Panc1 (cell line): ENCODE results near the gene GPR139.

ENCODE experiments used
- POLR2AphosphoS5 ChIP-seq: IDR thresholded peaks from 2 replicates; pipeline ENCODE4 v1.6.1; 2012; ENCODE audit warnings: mild to moderate bottlenecking, low read depth, low read length, moderate library complexity
- TF ChIP-seq, protein P1 (sequence below): fragments of 450-650 bp; IDR thresholded peaks from 2 replicates; pipeline ENCODE4 v1.5.1; 2017; ENCODE audit warnings: mild to moderate bottlenecking

DNA sequence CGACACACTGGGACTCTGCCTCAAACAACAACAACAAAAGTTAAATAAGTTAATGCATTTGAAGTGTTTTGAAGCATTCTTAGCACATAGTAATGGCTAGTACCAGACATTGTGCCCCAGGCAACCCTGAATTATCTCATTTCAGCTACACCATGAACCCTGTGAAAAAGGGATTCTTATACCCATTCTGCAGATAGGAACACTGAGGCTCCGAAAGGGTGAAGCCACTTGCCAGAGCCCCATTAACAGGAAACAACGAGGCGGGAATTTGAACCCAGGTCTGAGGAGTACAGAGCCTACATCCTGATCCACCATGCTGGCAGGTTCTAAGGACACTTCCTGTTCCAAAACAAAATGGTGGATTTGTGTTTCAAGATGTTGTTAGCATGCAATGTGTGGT lies 9.2 kb downstream of the GPR139 start:
- TF ChIP-seq, protein P1, sequence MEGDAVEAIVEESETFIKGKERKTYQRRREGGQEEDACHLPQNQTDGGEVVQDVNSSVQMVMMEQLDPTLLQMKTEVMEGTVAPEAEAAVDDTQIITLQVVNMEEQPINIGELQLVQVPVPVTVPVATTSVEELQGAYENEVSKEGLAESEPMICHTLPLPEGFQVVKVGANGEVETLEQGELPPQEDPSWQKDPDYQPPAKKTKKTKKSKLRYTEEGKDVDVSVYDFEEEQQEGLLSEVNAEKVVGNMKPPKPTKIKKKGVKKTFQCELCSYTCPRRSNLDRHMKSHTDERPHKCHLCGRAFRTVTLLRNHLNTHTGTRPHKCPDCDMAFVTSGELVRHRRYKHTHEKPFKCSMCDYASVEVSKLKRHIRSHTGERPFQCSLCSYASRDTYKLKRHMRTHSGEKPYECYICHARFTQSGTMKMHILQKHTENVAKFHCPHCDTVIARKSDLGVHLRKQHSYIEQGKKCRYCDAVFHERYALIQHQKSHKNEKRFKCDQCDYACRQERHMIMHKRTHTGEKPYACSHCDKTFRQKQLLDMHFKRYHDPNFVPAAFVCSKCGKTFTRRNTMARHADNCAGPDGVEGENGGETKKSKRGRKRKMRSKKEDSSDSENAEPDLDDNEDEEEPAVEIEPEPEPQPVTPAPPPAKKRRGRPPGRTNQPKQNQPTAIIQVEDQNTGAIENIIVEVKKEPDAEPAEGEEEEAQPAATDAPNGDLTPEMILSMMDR, result no peak
- TF ChIP-seq POLR2AphosphoS5, result no peak
